GF-D8 (cell line): ENCODE data around the gene KIAA1328.

Experiments
- DNase-seq: peaks from one replicate; lab custom pipeline; 2025; lab: John Stamatoyannopoulos, UW

Gene KIAA1328

GRCh38 chr18:37253394-37254235, 424.7 kb downstream of the KIAA1328 start:
- DNase-seq: no peak

- no peak for DNase-seq
Observed at GRCh38 chr18:37254236-37254754, 425.4 kb downstream of the KIAA1328 start.

GRCh38 chr18:37254973-37255372, 426.0 kb downstream of the KIAA1328 start:
- no peak for DNase-seq

- DNase-seq: no peak
Observed at GRCh38 chr18:37258131-37258530, 429.2 kb downstream of the KIAA1328 start.

GRCh38 chr18:37258819-37259218, 429.9 kb downstream of the KIAA1328 start:
- no peak for DNase-seq

GRCh38 chr18:37259711-37260110, 430.8 kb downstream of the KIAA1328 start:
- DNase-seq: no peak

GRCh38 chr18:37260367-37261093, 431.6 kb downstream of the KIAA1328 start:
- no peak for DNase-seq

GRCh38 chr18:37261246-37261840, 432.4 kb downstream of the KIAA1328 start:
- no peak for DNase-seq

GRCh38 chr18:37261988-37262387, 433.1 kb downstream of the KIAA1328 start:
- DNase-seq: no peak

GRCh38 chr18:37264956-37265355, 436.0 kb downstream of the KIAA1328 start:
- DNase-seq: no peak

GRCh38 chr18:37265382-37265781, 436.5 kb downstream of the KIAA1328 start:
- no peak for DNase-seq

GRCh38 chr18:37266290-37266689, 437.4 kb downstream of the KIAA1328 start:
- no peak for DNase-seq

GRCh38 chr18:37270038-37270665, 441.2 kb downstream of the KIAA1328 start:
- no peak for DNase-seq

GRCh38 chr18:37270666-37271052, 441.7 kb downstream of the KIAA1328 start:
- DNase-seq: no peak

- no peak for DNase-seq
Observed at GRCh38 chr18:37272226-37272625, 443.3 kb downstream of the KIAA1328 start.

- no peak for DNase-seq
Observed at GRCh38 chr18:37272841-37273240, 443.9 kb downstream of the KIAA1328 start.

- DNase-seq: no peak
Observed at GRCh38 chr18:37274309-37275236, 445.6 kb downstream of the KIAA1328 start.

- DNase-seq: no peak
Observed at GRCh38 chr18:37275237-37275741, 446.4 kb downstream of the KIAA1328 start.

- DNase-seq: no peak
Observed at GRCh38 chr18:37276111-37276890, 447.4 kb downstream of the KIAA1328 start.

- DNase-seq: no peak
Observed at GRCh38 chr18:37277804-37278203, 448.9 kb downstream of the KIAA1328 start.
